Measurements from ENCODE around the gene PLEKHO2.

PLEKHO2 gene

GRCh38 chr15:64911311-64912186 is 69.8 kb downstream of the PLEKHO2 start, which contains the start of gene ANKDD1A:
Gene ANKDD1A (plus strand): TSS chr15:64911902. CDS start chr15:64911931, 29 bp downstream.
- in situ Hi-C loops (cut with HindIII; ENCODE audit: low sequenced_read_pairs) = no loop called here

GRCh38 chr15:64912379-64913325 is 70.9 kb downstream of the PLEKHO2 start:
- in situ Hi-C loops (cut with HindIII; ENCODE audit: low sequenced_read_pairs) = no loop called here

GRCh38 chr15:64915518-64916227 is 74.0 kb downstream of the PLEKHO2 start:
- in situ Hi-C loops (cut with HindIII; ENCODE audit: low sequenced_read_pairs) = no loop called here

- in situ Hi-C loops (cut with HindIII; ENCODE audit: low sequenced_read_pairs) = no loop called here
Measured at GRCh38 chr15:64916365-64916764, 74.7 kb downstream of the PLEKHO2 start.

GRCh38 chr15:64917211-64917610 is 75.5 kb downstream of the PLEKHO2 start:
- in situ Hi-C loops (cut with HindIII; ENCODE audit: low sequenced_read_pairs) = no loop called here

Measured in DLD1 (cell line).